IPS-18a (cell line): ENCODE results near the gene GLRA3.
"Not testable (repeated sequence)": the region's sequence is repeated elsewhere in the genome, so short reads cannot be mapped to it uniquely, and the experiment has no call there.

ENCODE experiments used
- H3K27ac ChIP-seq: one replicate; pipeline ENCODE4 v1.5.1; 2013; ENCODE audit warnings: low read length
- H3K27me3 ChIP-seq: one replicate; pipeline ENCODE4 v1.6.1; 2013; ENCODE audit warnings: mild to moderate bottlenecking, low read length; ENCODE audit not compliant: control insufficient read depth, insufficient read depth
- H3K36me3 ChIP-seq: one replicate; pipeline ENCODE4 v1.6.1; 2013; ENCODE audit warnings: low read depth, low read length; ENCODE audit not compliant: control insufficient read depth
- H3K4me1 ChIP-seq: one replicate; pipeline ENCODE4 v1.6.1; 2013; ENCODE audit warnings: low read depth, low read length; ENCODE audit not compliant: control insufficient read depth
- H3K4me3 ChIP-seq: one replicate; pipeline ENCODE4 v1.5.1; 2013; ENCODE audit warnings: low read length
- H3K9ac ChIP-seq: one replicate; pipeline ENCODE4 v1.6.1; 2013; ENCODE audit warnings: mild to moderate bottlenecking, low read length, moderate library complexity
- H3K9me3 ChIP-seq: one replicate; pipeline ENCODE4 v1.6.1; 2013; ENCODE audit warnings: low read depth, low read length; ENCODE audit not compliant: control insufficient read depth

The GLRA3 gene

DNA sequence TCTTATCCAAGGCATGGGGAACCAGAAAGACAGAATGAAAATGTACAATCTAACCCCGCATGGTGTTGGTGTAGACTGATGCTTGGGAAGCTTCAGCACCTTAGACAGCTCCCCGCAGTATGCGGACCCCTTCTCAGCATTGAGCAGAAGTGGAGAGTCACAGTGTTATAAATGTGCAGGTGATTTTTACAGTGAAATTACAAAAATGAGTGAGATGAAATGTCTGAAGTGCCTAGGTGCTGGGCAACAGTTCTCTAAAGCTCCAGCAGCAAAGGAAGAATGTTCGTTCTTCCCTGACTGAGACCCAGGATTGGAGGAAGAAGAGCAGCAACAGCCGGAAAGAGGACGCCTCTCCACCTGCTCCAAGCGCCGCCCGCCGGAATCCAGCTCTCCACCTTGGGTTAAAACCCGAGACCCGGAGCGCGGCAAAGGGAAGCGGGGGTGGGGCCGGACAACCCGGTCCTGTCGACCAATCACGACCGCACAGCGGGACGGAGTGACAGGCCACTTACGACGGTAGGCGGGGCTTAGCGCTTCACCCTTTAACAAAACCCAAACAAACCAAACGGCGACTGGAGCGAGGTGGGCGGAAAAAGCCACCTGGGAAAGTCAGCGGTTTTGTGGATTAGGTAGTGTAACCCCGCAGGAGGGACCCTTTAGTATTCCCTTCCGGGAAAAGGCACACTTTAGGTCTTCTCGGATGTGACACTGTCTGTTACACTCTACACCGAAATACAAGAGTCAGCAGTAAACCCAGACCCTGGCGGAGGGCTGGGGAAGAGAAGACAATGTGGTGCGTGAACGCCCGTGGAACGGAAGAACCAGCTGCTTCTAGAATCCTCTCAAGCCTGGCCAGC is at the start of gene GLRA3:
Gene GLRA3 (minus strand): TSS at position 403 of the 857 bp plus-strand sequence. CDS start 436 bp downstream, outside the sequence.
- Histone ChIP-seq H3K4me3 (peak within 1 kb of the TSS; percentile 77), H3K36me3 (no peaks in the 10 kb centered on the region), H3K27me3 (peaks cover 6% of the 10 kb centered on the region), H3K9me3 (no peaks in the 10 kb centered on the region), H3K4me1 (no peaks in the 10 kb centered on the region), H3K9ac (peak within 1 kb of the TSS; percentile 65), H3K27ac (no peak within 1 kb of the TSS)

DNA sequence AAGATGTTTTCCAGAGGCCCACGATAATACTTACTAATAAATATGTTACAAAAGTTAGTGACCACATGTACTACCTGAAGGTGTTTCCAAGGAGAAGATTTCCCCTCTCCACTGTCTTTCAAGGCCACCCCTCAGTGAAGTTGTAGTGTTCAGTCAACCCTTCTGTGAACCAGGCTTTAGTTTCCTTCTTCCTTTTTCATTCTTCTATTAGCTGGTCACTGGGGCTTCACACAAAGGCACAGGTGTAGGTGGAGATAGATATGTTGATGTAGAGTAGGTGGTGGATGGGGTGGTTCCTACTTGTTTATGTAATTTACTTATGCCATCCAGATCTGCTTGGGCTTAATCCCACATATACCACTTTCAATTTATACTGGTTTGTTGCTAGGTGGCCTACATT is 45.9 kb upstream of the GLRA3 start:
- no peaks in the 10 kb centered on the region for H3K36me3 ChIP-seq
- H3K9me3 ChIP-seq = no peaks in the 10 kb centered on the region
- no peak overlapping the region for H3K4me3 ChIP-seq
- H3K27me3 ChIP-seq = no peaks in the 10 kb centered on the region
- no peak overlapping the region for H3K9ac ChIP-seq
- no peaks in the 10 kb centered on the region for H3K4me1 ChIP-seq
- H3K27ac ChIP-seq = no peak overlapping the region

DNA sequence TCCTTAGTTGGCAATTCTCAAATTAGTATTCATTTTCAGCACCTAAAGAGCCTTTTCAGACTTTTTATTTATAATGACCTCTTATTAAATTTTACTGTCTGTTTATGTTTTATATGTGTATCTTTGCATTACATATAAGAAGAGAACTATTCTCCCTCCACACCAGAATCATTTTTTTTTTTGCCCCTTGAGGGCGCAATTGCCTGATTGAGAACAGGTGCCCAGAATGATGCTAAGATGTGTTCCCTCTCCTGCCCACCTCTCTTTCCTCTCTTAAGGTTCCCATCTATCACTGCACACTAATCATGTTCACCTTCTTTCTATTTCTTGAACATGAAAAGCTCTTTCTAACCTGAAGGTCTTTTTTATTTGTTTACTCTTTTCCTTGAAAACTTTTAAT is 44.9 kb upstream of the GLRA3 start:
- no peaks in the 10 kb centered on the region for H3K36me3 ChIP-seq
- H3K4me3 ChIP-seq = no peak overlapping the region
- H3K9me3 ChIP-seq = no peaks in the 10 kb centered on the region
- H3K27me3 ChIP-seq = no peaks in the 10 kb centered on the region
- no peak overlapping the region for H3K27ac ChIP-seq
- H3K4me1 ChIP-seq = no peaks in the 10 kb centered on the region
- no peak overlapping the region for H3K9ac ChIP-seq

DNA sequence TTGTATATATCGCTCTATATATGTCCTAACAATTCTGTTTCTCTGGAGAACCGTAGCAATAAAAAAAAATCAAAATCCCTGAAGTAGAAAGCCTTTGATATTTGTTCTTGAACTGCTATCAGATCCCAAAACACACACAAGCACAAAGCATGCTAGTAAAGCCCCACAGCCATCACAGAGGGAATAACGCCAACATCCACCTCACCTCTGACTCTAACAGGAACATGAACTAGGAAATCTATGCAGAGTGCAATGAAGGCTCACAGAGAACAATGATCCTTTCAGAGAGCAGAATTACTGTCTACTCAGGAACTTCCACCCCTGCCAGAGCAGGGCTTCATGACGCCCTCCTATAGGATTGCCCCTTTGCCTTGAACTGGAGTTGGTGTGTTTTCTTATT is 44.1 kb upstream of the GLRA3 start:
- not testable (repeated sequence) for H3K27me3 ChIP-seq, H3K36me3 ChIP-seq, H3K4me1 ChIP-seq, H3K27ac ChIP-seq, H3K9me3 ChIP-seq, H3K9ac ChIP-seq, H3K4me3 ChIP-seq

DNA sequence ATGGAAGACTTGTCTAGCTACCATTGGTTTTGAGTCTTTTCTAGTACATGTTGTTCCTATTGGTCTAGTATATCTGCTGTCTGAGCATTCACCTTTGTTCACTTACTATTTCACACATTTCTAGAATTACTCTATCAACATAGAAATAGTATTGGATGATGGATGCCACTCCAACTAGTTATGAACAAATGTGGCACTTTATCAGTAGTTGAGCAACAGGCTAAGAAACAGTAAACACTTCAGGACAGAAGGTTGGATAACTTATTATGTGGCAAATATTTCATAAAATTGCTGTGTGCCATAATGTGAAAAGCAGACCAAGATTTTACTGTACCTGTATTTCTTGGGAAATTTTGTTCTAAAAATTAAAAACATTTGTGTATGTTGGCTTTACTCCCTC is 42.4 kb upstream of the GLRA3 start:
- Histone ChIP-seq H3K36me3 (no peaks in the 10 kb centered on the region), H3K4me1 (no peaks in the 10 kb centered on the region), H3K9me3 (no peaks in the 10 kb centered on the region), H3K27ac (no peak overlapping the region), H3K4me3 (no peak overlapping the region), H3K27me3 (no peaks in the 10 kb centered on the region), H3K9ac (no peak overlapping the region)

DNA sequence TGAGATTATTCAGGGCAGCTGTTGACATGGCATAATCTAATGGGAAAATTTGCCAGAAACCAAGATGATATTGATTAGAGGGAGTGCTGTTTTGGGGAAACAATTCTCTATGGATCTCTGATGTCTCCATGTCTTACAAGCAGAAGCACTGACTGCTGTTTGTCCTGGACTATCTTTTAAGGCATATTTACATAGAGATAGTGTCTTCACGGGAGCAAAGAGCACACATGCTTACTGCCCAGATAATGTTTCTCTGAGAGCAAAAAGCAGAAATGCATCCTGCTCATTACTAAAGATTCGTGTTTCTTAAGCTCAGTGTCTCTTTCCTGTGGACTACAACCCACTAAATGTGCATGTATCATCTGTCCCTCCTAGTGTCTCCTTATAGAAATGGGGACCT is 41.3 kb upstream of the GLRA3 start:
- no peaks in the 10 kb centered on the region for H3K36me3 ChIP-seq
- H3K4me1 ChIP-seq = no peaks in the 10 kb centered on the region
- no peak overlapping the region for H3K27ac ChIP-seq
- no peaks in the 10 kb centered on the region for H3K27me3 ChIP-seq
- no peaks in the 10 kb centered on the region for H3K9me3 ChIP-seq
- no peak overlapping the region for H3K4me3 ChIP-seq
- H3K9ac ChIP-seq = no peak overlapping the region

DNA sequence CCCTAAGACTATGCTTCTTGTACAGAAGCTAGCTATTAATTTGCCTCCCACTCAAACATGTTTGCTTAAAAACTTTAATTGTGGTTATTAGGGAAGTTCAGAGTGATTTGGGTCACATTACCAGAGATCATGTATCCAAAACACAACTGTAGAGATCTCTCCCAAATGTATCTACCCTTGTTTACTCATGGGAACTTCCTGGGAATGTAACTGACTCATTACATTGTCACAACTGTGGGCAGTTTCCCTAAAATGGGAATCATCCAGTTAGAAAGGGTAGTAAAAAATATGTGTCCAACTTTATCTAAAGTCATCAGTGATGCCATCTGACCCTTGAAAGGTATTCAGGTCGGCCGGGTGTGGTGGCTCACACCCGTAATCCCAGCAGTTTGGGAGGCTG is 40.3 kb upstream of the GLRA3 start:
- Histone ChIP-seq H3K4me1 (no peaks in the 10 kb centered on the region), H3K9ac (no peak overlapping the region), H3K9me3 (no peaks in the 10 kb centered on the region)

DNA sequence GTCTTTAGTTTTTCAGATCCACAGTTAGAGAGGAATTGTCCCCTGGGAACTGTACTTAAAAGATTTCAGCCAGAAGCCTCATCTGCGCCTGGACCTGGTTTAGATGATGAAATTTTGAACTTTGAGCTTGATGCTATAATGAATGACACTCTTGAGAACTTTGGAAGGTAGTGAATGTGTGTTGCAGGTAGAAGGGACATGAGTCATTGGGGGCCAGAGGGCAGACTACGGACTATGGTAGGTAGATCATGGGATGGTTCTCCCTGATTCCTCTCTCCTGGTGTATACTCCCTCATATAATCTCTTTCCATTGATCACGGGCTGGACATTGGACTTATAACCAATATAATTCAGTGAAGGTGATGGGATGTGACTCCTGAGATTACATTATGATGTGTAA is 38.9 kb upstream of the GLRA3 start:
- H3K27me3 ChIP-seq = no peaks in the 10 kb centered on the region
- no peak overlapping the region for H3K27ac ChIP-seq
- H3K36me3 ChIP-seq = no peaks in the 10 kb centered on the region
- no peak overlapping the region for H3K9ac ChIP-seq
- H3K4me1 ChIP-seq = no peaks in the 10 kb centered on the region
- no peak overlapping the region for H3K4me3 ChIP-seq
- H3K9me3 ChIP-seq = no peaks in the 10 kb centered on the region

More for the DNA sequence above, 40.3 kb upstream of the GLRA3 start:
- H3K27me3 ChIP-seq = no peaks in the 10 kb centered on the region
- no peak overlapping the region for H3K4me3 ChIP-seq
- no peaks in the 10 kb centered on the region for H3K36me3 ChIP-seq
- H3K27ac ChIP-seq = no peak overlapping the region

DNA sequence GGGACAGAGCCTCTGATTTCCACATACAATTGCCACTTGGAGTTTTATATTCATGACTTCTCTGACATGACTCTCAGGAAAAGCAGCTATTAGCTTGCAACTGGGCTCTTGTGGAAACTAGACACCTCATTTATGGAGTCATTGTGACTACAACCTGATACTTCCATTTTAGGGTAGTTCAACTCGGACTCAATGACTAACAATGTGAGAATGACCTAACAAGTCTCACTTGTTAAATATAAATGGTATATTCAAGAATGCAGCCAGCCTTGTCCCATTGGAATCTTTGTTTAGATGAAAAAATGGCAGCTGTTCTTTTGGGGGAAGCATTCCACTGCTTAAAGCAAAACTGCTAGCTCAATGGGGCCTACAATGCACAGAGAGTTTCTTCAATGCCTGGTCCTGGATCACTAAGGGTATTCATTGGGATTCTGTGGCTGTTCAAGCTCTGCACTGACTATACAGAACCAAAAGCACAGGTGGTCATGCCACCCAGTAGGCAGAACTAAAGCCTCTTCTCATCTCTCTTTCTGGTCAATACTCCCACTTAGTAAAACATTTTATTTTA is 36.5 kb upstream of the GLRA3 start:
- no peak overlapping the region for H3K9ac ChIP-seq
- no peaks in the 10 kb centered on the region for H3K4me1 ChIP-seq
- H3K36me3 ChIP-seq = no peaks in the 10 kb centered on the region
- H3K27ac ChIP-seq = no peak overlapping the region
- H3K4me3 ChIP-seq = no peak overlapping the region
- no peaks in the 10 kb centered on the region for H3K9me3 ChIP-seq
- no peaks in the 10 kb centered on the region for H3K27me3 ChIP-seq

DNA sequence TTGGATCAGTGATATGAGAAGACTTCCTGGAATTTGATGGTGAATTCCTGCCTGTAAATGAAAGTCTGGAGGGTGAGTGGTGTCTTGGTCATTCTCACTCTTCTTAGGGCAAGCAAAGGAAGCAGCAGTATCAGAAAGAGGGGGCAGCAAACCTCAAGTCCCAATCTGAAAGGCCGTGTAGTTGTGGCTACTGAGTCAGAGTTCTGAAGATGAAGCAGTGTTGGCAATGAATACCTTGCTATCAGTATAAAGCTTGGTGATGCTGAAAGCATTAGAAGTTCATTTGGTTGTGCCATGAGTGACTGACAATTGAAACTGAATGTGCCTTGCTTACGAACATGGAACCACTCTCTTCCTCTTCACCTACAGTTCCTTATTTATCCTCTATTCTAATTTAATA is 35.0 kb upstream of the GLRA3 start:
- Histone ChIP-seq H3K4me1 (no peaks in the 10 kb centered on the region), H3K36me3 (no peaks in the 10 kb centered on the region), H3K27ac (no peak overlapping the region), H3K27me3 (no peaks in the 10 kb centered on the region), H3K4me3 (no peak overlapping the region), H3K9ac (no peak overlapping the region), H3K9me3 (no peaks in the 10 kb centered on the region)

DNA sequence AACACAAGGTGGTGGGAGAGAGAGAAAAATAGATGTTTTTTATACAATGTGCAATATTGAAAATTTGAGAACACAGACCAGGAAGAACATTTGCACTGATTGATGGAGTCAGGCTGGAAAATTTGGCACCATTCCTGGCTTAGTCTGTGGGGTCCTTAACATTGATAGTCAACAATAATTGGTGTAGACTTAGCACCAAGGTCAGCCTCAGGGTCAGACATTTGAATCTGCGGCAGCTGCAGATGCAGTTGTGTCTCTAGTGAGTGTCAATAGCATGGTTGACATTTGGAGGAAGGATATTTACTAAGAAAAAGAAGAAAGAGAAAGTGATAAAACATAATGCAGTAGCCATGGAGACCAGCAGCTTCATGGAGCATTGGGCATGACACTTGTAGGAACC is 31.5 kb upstream of the GLRA3 start:
- H3K9ac ChIP-seq = no peak overlapping the region
- H3K36me3 ChIP-seq = no peaks in the 10 kb centered on the region
- no peak overlapping the region for H3K27ac ChIP-seq
- H3K4me1 ChIP-seq = no peaks in the 10 kb centered on the region
- H3K27me3 ChIP-seq = no peaks in the 10 kb centered on the region
- no peak overlapping the region for H3K4me3 ChIP-seq
- no peaks in the 10 kb centered on the region for H3K9me3 ChIP-seq

DNA sequence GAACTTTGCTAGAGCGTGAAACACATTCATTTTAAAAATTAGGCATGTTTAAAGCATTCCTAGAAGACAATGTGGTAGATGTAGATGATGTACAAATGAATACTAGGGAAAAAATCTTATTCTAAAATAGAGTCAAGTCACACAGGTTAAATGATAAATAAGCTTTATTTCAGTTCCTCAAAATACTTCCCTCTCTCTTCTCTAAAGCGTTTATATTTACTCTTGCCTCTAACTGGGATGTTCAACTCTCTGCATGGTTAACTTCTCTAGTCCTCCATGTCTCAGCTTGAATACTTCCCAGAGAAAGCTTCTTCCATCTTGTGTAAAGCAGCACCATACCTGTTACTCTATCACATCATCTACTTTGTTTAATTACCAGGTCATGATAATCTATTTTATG is 30.9 kb upstream of the GLRA3 start:
- no peak overlapping the region for H3K9ac ChIP-seq
- no peaks in the 10 kb centered on the region for H3K4me1 ChIP-seq
- no peaks in the 10 kb centered on the region for H3K36me3 ChIP-seq
- H3K9me3 ChIP-seq = no peaks in the 10 kb centered on the region
- H3K27me3 ChIP-seq = no peaks in the 10 kb centered on the region
- no peak overlapping the region for H3K27ac ChIP-seq
- H3K4me3 ChIP-seq = no peak overlapping the region
